ENCODE results near the gene CTCF. TPM values are rescaled to one million over a fixed set of nuclear protein-coding genes. Genes with fewer than 3 reads are reported as not detected.
A peak's percentile ranks its signal among the peaks of the same experiment; 100 is the strongest.

Gene CTCF
- total RNA-seq, 1 experiment from 2014 or later, result 26.4 TPM

GRCh38 chr16:67562918-67563707, 787 bp downstream of the CTCF start:
- peak; percentile 40 for DNase-seq (ENCODE audit: low read depth, low spot score)
- in situ Hi-C loops (cut with HindIII; ENCODE audit: low pct_unique_long_range_greater_than_20kb, low sequenced_read_pairs), result no loop called here

- in situ Hi-C loops (cut with HindIII; ENCODE audit: low pct_unique_long_range_greater_than_20kb, low sequenced_read_pairs), result no loop called here
- DNase-seq (ENCODE audit: low read depth, low spot score), result peak; percentile 17
These were observed 1.6 kb downstream of the CTCF start for GRCh38 chr16:67563708-67564468.

GRCh38 chr16:67565470-67566100, 3.3 kb downstream of the CTCF start:
- no peak for DNase-seq (ENCODE audit: low read depth, low spot score)
- in situ Hi-C loops (cut with HindIII; ENCODE audit: low pct_unique_long_range_greater_than_20kb, low sequenced_read_pairs), result no loop called here

GRCh38 chr16:67571464-67571863, 9.1 kb downstream of the CTCF start:
- DNase-seq (ENCODE audit: low read depth, low spot score), result no peak
- in situ Hi-C loops (cut with HindIII; ENCODE audit: low pct_unique_long_range_greater_than_20kb, low sequenced_read_pairs), result no loop called here

GRCh38 chr16:67571981-67572431, 9.7 kb downstream of the CTCF start:
- in situ Hi-C loops (cut with HindIII; ENCODE audit: low pct_unique_long_range_greater_than_20kb, low sequenced_read_pairs), result no loop called here

GRCh38 chr16:67579686-67580085, 17.4 kb downstream of the CTCF start:
- in situ Hi-C loops (cut with HindIII; ENCODE audit: low pct_unique_long_range_greater_than_20kb, low sequenced_read_pairs), result no loop called here

More at GRCh38 chr16:67571981-67572431, 9.7 kb downstream of the CTCF start:
- DNase-seq (ENCODE audit: low read depth, low spot score), result no peak

GRCh38 chr16:67580202-67580601, 17.9 kb downstream of the CTCF start:
- in situ Hi-C loops (cut with HindIII; ENCODE audit: low pct_unique_long_range_greater_than_20kb, low sequenced_read_pairs), result no loop called here
- no peak for DNase-seq (ENCODE audit: low read depth, low spot score)

More at GRCh38 chr16:67579686-67580085, 17.4 kb downstream of the CTCF start:
- DNase-seq (ENCODE audit: low read depth, low spot score), result no peak

GRCh38 chr16:67593288-67593687, 31.0 kb downstream of the CTCF start:
- in situ Hi-C loops (cut with HindIII; ENCODE audit: low pct_unique_long_range_greater_than_20kb, low sequenced_read_pairs), result no loop called here
- DNase-seq (ENCODE audit: low read depth, low spot score), result no peak

- in situ Hi-C loops (cut with HindIII; ENCODE audit: low pct_unique_long_range_greater_than_20kb, low sequenced_read_pairs), result no loop called here
- DNase-seq (ENCODE audit: low read depth, low spot score), result no peak
These were observed 31.4 kb downstream of the CTCF start for GRCh38 chr16:67593701-67594100.

GRCh38 chr16:67594256-67594915, 32.1 kb downstream of the CTCF start:
- DNase-seq (ENCODE audit: low read depth, low spot score), result no peak

GRCh38 chr16:67594956-67595355, 32.6 kb downstream of the CTCF start:
- DNase-seq (ENCODE audit: low read depth, low spot score), result no peak
- in situ Hi-C loops (cut with HindIII; ENCODE audit: low pct_unique_long_range_greater_than_20kb, low sequenced_read_pairs), result no loop called here

More at GRCh38 chr16:67594256-67594915, 32.1 kb downstream of the CTCF start:
- in situ Hi-C loops (cut with HindIII; ENCODE audit: low pct_unique_long_range_greater_than_20kb, low sequenced_read_pairs), result no loop called here

- no peak for DNase-seq (ENCODE audit: low read depth, low spot score)
- in situ Hi-C loops (cut with HindIII; ENCODE audit: low pct_unique_long_range_greater_than_20kb, low sequenced_read_pairs), result no loop called here
These were observed 36.2 kb downstream of the CTCF start for GRCh38 chr16:67598527-67598926.

GRCh38 chr16:67605641-67606040, 43.3 kb downstream of the CTCF start:
- in situ Hi-C loops (cut with HindIII; ENCODE audit: low pct_unique_long_range_greater_than_20kb, low sequenced_read_pairs), result no loop called here
- DNase-seq (ENCODE audit: low read depth, low spot score), result no peak

GRCh38 chr16:67606632-67607031, 44.3 kb downstream of the CTCF start:
- in situ Hi-C loops (cut with HindIII; ENCODE audit: low pct_unique_long_range_greater_than_20kb, low sequenced_read_pairs), result no loop called here
- no peak for DNase-seq (ENCODE audit: low read depth, low spot score)

- no peak for DNase-seq (ENCODE audit: low read depth, low spot score)
- in situ Hi-C loops (cut with HindIII; ENCODE audit: low pct_unique_long_range_greater_than_20kb, low sequenced_read_pairs), result no loop called here
These were observed 46.0 kb downstream of the CTCF start for GRCh38 chr16:67608364-67608763.

- in situ Hi-C loops (cut with HindIII; ENCODE audit: low pct_unique_long_range_greater_than_20kb, low sequenced_read_pairs), result no loop called here
- peak; percentile 38 for DNase-seq (ENCODE audit: low read depth, low spot score)
These were observed 51.5 kb downstream of the CTCF start for GRCh38 chr16:67613808-67614207.

- DNase-seq (ENCODE audit: low read depth, low spot score), result no peak
- in situ Hi-C loops (cut with HindIII; ENCODE audit: low pct_unique_long_range_greater_than_20kb, low sequenced_read_pairs), result no loop called here
These were observed 65.9 kb downstream of the CTCF start for GRCh38 chr16:67628216-67628615.
